Progenitor cell of endocrine pancreas (in vitro differentiated cells): ENCODE results near the gene MRLN. TPM values are rescaled to one million over a fixed set of nuclear protein-coding genes. Genes with fewer than 3 reads are reported as not detected.
"Not testable (repeated sequence)": the region's sequence is repeated elsewhere in the genome, so short reads cannot be mapped to it uniquely, and the experiment has no call there.

ENCODE experiments used
- DNase-seq: peaks from one replicate; pipeline ENCODE4 v3.0.0; 2021; ENCODE audit warnings: low spot score; ENCODE audit not compliant: unreplicated experiment
- H3K27ac Mint-ChIP-seq: 2 replicates; pipeline ENCODE4 v1.8.0; 2021; ENCODE audit warnings: mild to moderate bottlenecking, moderate library complexity, mixed read lengths
- H3K27me3 Mint-ChIP-seq: 2 replicates; pipeline ENCODE4 v1.8.0; 2021; ENCODE audit warnings: mixed read lengths
- H3K36me3 Mint-ChIP-seq: 2 replicates; pipeline ENCODE4 v1.8.0; 2022; ENCODE audit warnings: mixed read lengths; ENCODE audit not compliant: insufficient read depth
- H3K4me1 Mint-ChIP-seq: 2 replicates; pipeline ENCODE4 v1.8.0; 2021; ENCODE audit warnings: low read depth, mixed read lengths
- H3K4me3 Mint-ChIP-seq: 2 replicates; pipeline ENCODE4 v1.8.0; 2021; ENCODE audit warnings: low read depth, mild to moderate bottlenecking, moderate library complexity, mixed read lengths
- H3K9me3 Mint-ChIP-seq: 2 replicates; pipeline ENCODE4 v1.8.0; 2021; ENCODE audit warnings: low read depth, mixed read lengths
- total RNA-seq: library from RNA; stranded (reverse); gene quantifications from 2 replicates; pipeline ENCODE4 v1.2.1, GENCODE V29; 2021
- TF ChIP-seq, protein P1 (sequence below): fragments of 200-600 bp; sonication (generic); IDR thresholded peaks from one replicate; pipeline ENCODE4 v1.5.0; 2021; ENCODE audit warnings: antibody characterized with exemption, mild to moderate bottlenecking; ENCODE audit not compliant: unreplicated experiment

MRLN gene
- total RNA-seq, 1 donor from 2014 or later: not detected

DNA sequence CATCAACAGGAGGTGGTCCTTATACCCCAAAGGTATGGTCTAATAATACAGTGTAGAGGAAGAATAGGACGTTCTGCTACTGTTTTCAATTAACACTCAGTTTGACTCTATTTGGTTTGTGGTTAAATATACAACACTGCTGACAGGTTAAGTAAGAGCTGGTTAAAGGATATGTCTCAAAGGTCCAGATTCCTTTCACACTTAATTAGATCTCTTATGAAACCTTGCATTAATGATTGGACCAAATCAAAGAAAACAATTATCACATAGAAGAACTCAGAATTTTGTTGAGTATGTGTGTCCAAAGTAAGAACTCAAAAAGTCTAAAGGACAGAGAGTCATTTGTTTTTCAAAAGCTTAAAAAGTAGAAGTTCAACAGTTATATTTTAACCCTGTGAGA lies 18.0 kb downstream of the MRLN start:
- Mint-ChIP-seq H3K4me3 (no peak overlapping the region), H3K4me1 (peaks cover 21% of the 10 kb centered on the region), H3K27me3 (no peaks in the 10 kb centered on the region), H3K9me3 (peaks cover 3% of the 10 kb centered on the region), H3K36me3 (no peaks in the 10 kb centered on the region), H3K27ac (no peak overlapping the region)
- no peak for DNase-seq
- TF ChIP-seq, protein P1, sequence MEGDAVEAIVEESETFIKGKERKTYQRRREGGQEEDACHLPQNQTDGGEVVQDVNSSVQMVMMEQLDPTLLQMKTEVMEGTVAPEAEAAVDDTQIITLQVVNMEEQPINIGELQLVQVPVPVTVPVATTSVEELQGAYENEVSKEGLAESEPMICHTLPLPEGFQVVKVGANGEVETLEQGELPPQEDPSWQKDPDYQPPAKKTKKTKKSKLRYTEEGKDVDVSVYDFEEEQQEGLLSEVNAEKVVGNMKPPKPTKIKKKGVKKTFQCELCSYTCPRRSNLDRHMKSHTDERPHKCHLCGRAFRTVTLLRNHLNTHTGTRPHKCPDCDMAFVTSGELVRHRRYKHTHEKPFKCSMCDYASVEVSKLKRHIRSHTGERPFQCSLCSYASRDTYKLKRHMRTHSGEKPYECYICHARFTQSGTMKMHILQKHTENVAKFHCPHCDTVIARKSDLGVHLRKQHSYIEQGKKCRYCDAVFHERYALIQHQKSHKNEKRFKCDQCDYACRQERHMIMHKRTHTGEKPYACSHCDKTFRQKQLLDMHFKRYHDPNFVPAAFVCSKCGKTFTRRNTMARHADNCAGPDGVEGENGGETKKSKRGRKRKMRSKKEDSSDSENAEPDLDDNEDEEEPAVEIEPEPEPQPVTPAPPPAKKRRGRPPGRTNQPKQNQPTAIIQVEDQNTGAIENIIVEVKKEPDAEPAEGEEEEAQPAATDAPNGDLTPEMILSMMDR: no peak

DNA sequence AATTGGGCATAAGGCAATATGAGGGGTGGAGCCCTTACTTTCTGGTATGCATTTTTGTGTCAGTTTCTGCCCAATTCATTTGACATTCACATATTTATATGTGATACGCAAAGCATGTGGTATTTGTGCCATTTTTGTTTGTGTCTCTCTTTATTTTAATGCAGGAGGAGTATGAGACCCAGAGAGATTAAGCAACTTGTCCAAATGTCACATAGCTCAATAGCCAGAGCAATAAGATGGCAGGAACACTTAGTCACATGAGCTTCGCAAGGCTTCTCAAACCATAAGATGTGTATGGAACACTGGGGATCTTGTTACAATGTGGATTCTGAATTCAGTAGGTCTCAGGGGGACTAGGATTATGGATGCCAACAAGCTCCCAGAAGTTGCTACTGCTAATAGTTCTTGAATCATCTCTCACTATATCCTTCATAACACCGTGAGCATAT lies 19.2 kb downstream of the MRLN start:
- Mint-ChIP-seq H3K27me3 (no peaks in the 10 kb centered on the region), H3K36me3 (no peaks in the 10 kb centered on the region), H3K9me3 (peaks cover 3% of the 10 kb centered on the region), H3K4me3 (no peak overlapping the region), H3K27ac (no peak overlapping the region), H3K4me1 (peaks cover 23% of the 10 kb centered on the region)
- no peak for DNase-seq
- TF ChIP-seq, protein P1: no peak

DNA sequence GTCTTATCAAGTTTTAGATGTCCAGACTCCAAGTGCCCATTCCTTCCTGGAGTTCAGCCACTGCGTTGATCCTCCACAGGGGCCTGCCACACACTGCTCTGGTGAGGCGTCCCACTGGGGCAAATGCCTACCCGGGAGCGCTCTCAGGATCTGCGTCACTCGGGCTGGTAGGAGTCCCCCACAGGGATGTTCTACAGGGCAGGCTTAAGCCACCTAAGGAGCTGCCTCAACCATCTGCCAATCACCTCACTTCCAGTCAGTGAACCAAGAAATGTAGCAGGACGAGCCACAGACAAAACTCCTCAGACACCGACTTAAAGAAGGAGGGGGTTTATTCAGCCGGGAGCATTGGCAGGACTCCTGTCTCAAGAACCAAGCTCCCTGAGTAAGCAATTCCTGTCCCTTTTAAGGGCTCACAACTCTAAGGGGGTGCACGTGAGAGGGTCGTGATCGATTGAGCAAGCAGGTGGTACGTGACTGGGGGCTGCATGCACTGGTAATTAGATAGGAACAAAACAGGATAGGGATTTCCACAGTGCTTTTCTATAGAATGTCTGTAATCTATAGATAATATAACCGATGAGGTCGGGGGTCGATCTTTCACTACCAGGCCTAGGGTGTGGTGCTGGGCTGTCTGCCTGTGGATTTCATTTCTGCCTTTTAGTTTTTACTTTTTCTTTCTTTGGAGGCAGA lies 19.8 kb downstream of the MRLN start:
- not testable (repeated sequence) for H3K27me3 Mint-ChIP-seq, H3K36me3 Mint-ChIP-seq, H3K27ac Mint-ChIP-seq, DNase-seq, H3K9me3 Mint-ChIP-seq, H3K4me3 Mint-ChIP-seq
- H3K4me1 Mint-ChIP-seq: peaks cover 22% of the 10 kb centered on the region

DNA sequence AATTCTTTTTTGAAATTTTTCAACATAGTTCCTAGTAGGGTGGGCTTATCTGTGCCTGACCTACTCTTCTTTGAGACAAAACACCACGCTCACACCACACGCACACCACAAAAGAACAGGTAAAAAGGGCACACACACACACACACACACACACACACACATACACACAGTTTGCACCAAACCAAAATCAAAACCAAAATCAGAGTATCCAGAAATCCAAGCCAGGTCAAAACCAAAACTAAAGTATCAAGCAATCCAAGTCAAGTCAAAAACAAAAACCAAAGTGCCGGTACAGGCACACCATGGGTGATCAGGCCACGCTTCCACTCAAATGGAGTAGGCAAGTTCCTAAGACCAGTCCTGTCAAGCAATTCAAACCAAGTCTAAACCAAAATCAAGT lies 20.4 kb downstream of the MRLN start:
- not testable (repeated sequence) for H3K27ac Mint-ChIP-seq, H3K4me3 Mint-ChIP-seq, DNase-seq, H3K36me3 Mint-ChIP-seq, H3K27me3 Mint-ChIP-seq, H3K9me3 Mint-ChIP-seq
- peaks cover 16% of the 10 kb centered on the region for H3K4me1 Mint-ChIP-seq

DNA sequence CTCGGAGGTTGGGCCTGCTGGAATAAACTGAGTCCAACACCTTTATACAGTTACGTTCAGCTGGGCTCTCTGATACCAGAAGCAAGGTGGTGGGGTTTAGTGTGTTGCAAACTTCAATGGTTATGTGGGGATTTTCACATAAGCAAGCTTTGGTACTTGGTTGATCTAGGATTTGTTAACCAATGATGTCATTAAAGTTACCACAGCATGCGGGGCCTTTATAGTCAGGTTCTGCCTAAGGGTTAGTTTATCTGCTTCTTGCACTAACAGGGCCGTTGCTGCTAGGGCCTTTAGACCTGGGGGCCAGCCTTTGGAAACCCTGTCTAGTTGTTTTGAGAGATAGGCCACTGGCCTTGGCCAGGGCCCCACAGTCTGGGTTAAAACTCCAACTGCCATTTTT lies 24.1 kb downstream of the MRLN start:
- not testable (repeated sequence) for H3K9me3 Mint-ChIP-seq, H3K4me3 Mint-ChIP-seq, H3K4me1 Mint-ChIP-seq, H3K36me3 Mint-ChIP-seq, H3K27me3 Mint-ChIP-seq, H3K27ac Mint-ChIP-seq, DNase-seq

DNA sequence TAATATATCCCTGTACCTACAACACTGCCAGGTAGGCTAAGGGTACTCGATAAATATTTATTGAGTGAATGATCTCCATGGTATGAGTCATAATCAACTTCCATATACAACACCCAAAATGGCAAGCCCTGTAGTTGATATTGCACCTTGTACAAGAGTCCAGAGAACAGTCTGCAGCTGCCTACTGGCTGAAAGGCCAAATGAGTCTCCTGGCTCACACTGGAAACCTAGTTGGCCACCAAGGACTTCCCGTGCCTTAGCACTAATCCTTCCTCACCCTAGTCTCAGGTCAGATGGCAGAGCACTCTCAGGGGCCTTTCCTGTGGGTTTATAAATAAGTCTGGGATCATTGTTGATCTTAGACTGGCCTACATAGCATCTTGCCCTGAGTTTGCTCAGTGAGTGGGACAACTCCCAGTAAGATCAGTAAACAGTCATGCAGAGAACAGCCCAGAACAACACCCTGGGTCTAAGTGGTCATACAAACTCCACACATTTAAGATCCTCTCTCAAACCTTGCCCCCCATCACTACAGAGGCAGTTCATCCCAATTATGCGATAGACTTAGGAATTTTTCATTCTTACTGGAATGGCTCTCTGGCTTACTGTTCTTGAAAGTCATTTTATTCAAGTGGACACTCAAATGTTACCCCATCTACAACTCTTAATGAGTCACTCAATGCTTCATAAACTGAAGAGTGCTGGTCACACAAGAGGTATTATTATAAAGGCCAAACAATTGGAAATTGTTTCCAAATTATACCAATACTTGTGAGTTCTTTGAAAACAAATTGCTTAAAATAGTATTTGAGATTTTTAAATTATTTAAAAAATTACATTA lies 28.9 kb downstream of the MRLN start:
- no peaks in the 10 kb centered on the region for H3K27me3 Mint-ChIP-seq
- H3K4me1 Mint-ChIP-seq: peaks cover 7% of the 10 kb centered on the region
- TF ChIP-seq, protein P1: no peak
- DNase-seq: no peak
- no peak overlapping the region for H3K27ac Mint-ChIP-seq
- H3K9me3 Mint-ChIP-seq: peaks cover 10% of the 10 kb centered on the region
- no peaks in the 10 kb centered on the region for H3K36me3 Mint-ChIP-seq
- no peak overlapping the region for H3K4me3 Mint-ChIP-seq
